HG02763 (cell line): ENCODE measurements around the gene DAPK3.
"Not testable (repeated sequence)": the region's sequence is repeated elsewhere in the genome, so short reads cannot be mapped to it uniquely, and the experiment has no call there.

Experiments
- ATAC-seq: cut with Tn5 transposase; IDR thresholded peaks from one replicate; pipeline ENCODE4 v1.9.1; 2021; ENCODE audit warnings: mild to moderate bottlenecking, moderate library complexity; ENCODE audit not compliant: unreplicated experiment

The DAPK3 gene

DNA sequence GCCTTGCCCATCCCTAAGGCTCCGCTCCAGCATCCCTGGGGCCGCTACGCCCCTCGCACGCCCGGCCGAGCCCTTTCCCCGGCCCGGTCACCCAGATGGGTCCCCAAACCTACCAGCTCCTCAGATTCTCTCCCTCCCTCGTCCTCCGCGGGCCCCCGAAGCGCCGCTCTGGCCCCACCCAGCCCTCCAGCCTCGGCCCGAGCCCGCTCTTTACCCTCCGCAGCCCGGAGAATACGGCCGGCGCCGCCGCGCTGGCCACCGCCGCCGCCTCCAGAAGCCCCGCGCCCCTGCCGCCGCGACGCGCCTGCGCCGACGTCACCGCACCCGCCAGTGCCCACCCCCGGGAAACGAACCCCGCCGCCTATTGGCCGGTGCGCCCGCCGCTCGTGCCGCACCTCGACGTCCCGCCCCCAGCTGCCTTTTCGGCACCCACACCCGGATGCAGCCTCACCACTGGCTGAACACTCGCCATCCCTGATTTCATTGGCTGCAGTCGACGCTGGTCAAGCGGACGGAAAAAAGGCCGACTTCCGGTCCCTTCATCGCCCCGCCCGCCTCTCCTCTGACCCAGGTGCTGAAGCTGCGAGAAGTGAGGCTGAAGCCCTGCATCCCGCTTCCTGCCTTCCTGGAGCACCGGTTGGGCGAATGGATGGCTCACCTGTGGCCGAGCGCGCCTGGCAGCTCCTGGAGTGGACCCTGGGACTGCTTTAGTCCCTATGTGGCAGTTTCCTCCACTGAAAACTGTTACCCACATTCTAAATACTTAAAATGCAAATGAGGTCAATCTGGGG lies at the start of gene DAPK3:
TSS of gene DAPK3 (minus strand) at position 292 of the 791 bp plus-strand sequence. CDS start 1,364 bp downstream, outside the sequence.
- peak; percentile 94 for ATAC-seq

DNA sequence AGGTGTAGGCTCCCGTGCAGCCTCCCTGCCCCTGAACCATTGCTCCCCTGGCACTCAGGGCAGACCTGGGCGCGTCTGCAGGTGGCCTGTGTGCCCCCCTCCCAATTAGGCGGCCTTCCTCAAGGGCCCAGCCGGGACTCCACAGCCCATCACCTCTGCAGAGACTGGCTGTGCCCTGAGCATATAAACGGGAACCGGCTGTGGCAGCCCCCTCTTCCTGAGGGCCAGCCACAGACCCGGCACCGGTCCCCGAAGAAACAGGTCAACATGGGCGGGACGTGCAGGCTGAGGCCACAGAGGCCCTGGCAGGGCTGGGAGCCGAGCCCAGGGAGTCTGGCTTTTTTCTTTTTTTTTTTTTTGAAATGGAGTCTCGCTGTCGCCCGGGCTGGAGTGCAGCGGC lies 48.7 kb upstream of the DAPK3 start:
- no peak for ATAC-seq

- no peak for ATAC-seq
These were observed 48.0 kb upstream of the DAPK3 start for GRCh38 chr19:4018775-4019504.

DNA sequence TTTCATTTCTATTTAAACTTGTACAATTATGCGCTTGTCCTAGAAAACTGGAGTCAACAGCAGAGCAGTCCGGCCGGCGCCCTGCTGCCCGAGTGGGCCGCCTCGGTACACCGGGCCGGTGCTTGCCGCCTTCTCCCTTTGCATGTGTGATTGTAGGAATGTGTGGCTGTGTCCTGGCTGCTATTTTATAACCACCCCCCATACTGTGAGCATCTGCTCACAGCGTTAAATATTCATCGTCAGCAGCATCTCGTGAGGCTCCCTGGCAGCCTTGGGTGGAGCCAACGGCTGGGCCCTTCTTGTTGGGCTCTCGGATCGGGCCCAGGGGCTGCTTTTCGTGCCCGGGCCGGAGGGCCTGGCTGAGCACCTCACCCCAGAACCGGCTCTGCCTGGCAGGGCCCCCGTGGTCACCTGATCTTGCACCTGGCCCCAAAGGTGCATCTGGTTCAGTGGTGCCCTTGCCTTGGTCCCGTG lies 47.3 kb upstream of the DAPK3 start:
- ATAC-seq, result no peak

DNA sequence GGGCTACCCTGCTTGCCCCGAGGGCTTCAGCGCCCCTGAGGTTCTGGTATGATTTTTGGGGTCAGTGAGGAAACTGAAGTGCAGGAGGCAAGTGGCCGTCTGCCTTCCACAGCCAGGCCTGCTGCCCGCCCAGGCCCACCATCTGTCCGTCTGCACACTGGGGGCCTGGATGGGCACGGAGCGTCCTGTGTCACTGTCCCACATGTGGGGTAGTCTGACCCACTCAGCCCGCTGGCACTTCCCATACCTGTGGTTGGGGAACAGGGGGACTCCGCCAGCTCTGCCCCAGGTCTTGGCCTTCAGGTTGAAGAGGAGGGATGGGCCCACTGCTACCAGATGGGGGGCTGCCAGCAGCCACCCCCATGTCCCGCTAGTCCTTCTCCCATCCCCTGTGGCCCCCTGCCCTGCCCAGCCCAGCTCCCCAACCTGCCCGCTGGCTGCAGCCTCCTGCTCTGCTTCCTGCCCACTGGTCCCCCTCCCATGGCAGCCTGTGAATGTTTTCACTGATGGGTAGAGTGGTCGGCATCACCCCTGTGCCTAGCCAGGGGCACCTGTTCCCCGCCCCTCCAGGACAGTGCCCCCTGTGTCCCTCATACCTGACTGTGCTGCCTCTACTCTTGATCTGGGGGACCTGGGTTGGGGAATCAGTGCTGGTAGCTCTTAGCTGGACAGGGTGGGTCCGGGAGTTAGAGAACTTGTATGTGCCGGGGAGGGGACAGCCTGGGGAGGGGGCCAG lies 46.2 kb upstream of the DAPK3 start:
- no peak for ATAC-seq

DNA sequence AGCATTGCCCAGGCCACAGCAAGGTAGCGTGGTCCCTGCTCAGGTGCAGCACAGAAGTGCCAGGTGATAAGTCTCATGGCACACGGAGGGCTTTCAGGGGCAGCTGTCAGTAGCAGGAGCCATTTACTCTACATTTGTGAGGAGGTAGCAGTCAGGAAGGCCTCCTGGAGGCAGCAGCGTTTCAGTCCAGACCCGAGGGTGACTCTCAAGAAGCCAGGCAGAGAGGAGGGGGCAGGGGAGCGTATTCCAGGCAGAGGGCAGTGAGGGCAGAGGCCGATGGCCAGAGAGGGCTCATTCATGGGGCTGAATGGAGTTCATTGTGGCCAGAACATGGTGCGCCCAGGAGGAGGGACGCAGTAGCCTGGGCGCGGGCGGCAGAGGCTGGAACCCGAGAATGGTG lies 45.6 kb upstream of the DAPK3 start:
- no peak for ATAC-seq

GRCh38 chr19:4015705-4016402 lies 45.0 kb upstream of the DAPK3 start:
- ATAC-seq, result no peak

- no peak for ATAC-seq
These were observed 43.9 kb upstream of the DAPK3 start for GRCh38 chr19:4014541-4015491.

DNA sequence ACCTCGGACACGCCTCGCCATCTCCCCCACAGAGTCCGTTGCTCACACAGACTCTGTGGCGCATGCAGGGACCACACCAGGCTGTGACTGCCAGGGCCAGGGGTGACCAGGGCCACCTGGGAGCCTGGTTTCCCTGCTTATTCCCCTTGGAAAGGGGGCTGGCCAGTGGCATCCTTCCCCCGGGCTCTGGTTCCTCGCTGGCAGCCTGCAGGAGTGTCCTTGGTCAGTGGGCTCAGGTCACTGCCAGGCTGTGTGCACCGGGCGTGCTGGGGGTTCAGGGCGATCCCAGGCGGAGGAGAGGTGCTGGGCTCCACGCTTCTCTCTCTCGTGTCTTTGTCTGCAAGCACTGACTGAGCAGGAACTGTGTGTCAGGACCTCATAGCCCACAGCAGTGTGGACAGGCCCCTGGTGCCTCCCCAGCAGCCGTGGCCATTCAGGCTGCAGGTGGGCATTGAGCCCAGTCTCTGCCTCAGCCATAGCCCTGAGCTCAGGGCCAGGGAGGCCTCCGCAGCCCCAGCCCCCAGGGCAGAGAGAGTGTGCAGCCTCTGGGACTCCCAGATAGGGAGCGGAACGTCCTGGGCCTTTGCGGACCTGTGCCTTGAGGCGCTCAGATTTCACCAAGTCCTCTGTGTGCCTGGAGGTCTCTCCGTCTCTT lies 43.1 kb upstream of the DAPK3 start:
- no peak for ATAC-seq

- ATAC-seq, result no peak
These were observed 42.2 kb upstream of the DAPK3 start for GRCh38 chr19:4012975-4013634.

DNA sequence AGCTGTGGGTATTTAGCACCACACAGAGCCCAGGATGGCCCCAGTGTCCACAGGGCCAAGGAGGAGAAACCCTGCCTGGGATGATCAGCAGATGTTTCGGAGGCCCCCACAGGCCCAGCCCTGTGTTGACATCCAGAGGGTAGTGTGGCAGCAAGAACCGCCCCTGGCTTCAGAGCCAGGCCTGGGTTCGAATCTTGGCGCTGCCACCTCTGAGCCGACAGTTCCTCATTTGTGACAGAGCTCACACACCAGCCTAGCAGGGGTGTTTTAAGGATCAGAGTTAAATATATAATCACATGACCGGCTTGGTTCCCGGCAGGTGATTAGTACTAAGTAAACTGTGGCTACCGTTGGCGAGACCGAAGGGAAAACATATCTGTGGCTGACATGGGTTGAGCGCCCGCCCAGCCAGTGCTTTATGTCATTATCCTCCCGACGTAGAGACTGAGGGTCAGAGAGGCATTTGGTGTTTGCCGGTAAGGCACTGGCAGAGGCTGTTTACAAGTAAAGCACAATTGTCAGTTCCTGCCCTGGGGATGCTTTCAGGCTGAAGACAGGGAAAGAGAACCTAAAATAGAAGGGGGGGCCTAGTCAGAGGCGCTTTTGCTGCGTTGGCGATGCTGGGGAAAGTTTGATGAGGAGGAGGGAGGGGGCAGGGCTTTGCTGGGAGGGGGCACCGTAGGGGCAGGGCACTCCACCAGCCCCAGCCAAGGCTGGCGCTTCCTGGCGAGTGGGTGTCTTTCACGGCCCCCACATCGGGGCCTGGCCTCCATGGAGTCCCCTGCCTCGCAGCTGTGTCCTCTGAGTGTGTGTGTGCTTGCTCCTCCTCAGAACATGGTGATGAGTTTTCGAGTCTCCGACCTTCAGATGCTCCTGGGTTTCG lies 41.4 kb upstream of the DAPK3 start:
- no peak for ATAC-seq

- not testable (repeated sequence) for ATAC-seq
These were observed 40.5 kb upstream of the DAPK3 start for GRCh38 chr19:4011430-4011829.

GRCh38 chr19:4010808-4011110 lies 39.9 kb upstream of the DAPK3 start:
- no peak for ATAC-seq

DNA sequence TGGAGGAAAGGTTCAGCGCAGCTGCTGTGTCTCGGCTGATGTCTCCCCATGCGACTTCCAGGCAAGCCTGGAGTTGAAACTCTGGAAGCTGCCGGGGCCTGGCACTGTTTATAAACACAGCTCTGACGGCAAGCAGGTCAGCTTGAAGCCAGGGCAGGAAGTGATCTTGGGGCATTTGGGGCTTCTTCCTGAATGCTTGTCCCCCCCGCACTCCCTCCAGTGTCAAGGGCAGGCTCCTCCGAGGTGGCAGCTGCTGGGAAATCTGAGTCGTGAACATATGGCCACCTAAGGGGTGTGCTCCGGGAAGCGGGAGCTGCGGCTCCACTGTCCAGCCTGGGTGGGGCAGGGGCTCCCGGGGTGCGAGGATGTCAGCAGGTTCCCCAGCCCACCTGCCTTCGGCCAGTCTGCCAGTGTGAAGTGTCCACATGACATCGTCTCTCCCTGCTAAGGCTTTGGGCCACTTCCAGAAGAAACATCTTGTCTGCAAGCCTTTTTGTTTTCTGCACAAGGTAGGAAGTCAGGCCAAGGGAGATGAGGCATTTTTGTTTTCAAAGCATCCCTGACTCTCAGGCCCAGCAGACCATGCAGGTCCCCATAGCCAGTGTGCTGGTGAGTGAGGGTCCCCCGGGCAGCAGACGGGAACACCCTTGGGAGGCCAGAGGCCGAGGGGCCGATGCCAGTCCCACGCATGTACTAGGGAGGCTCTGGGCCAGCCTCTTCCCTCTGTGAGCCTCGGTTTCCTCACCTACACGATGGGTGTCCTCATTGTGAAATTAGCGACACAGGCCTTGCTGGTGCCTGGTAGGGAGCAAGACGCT lies 39.3 kb upstream of the DAPK3 start:
- no peak for ATAC-seq

GRCh38 chr19:4007836-4008539 lies 37.1 kb upstream of the DAPK3 start:
- peak; percentile 20 for ATAC-seq

- peak; percentile 82 for ATAC-seq
These were observed 36.3 kb upstream of the DAPK3 start, which contains the start of gene PIAS4 for GRCh38 chr19:4007021-4007835. PIAS4 (plus strand) TSS chr19:4007736; CDS start chr19:4007761, 25 bp downstream.
